H1 (cell line): Measurements from ENCODE around the gene FGD5.

ENCODE experiments used
- RAD21 ChIP-seq, 2 experiments: IDR thresholded peaks in 1 of 2; conservative IDR thresholded peaks in 1 of 2; 2 replicates each; pipeline ENCODE4 v1.6.1; 2011; ENCODE audit warnings: low read depth in 2 of 2, low read length in 2 of 2, improper control_type of control experiment in 1 of 2, inconsistent platforms in 1 of 2, mild to moderate bottlenecking in 1 of 2, moderate library complexity in 1 of 2
- SIN3A ChIP-seq, 2 experiments: IDR thresholded peaks in 1 of 2; conservative IDR thresholded peaks in 1 of 2; 2 replicates each; pipeline ENCODE4 v1.6.1; 2011 to 2012; ENCODE audit warnings: low read length in 2 of 2, improper control_type of control experiment in 1 of 2, low read depth in 1 of 2, mild to moderate bottlenecking in 1 of 2

- TF ChIP-seq SIN3A (conservative IDR thresholded peaks at IDR 0.05 in 1 of 2, IDR thresholded peaks at IDR 0.05 in 1 of 2; ENCODE audit: low read depth in 1 of 2, low read length in 2 of 2) (no peak), RAD21 (IDR thresholded peaks at IDR 0.05 in 1 of 2, conservative IDR thresholded peaks at IDR 0.05 in 1 of 2; ENCODE audit: low read depth in 2 of 2, low read length in 2 of 2) (no peak)
Measured at GRCh38 chr3:14842277-14842676, 23.5 kb downstream of the FGD5 start.
